CD4-positive, CD25-positive, alpha-beta regulatory T cell (primary cell): ENCODE results near the gene ALDH16A1. TPM values are rescaled to one million over a fixed set of nuclear protein-coding genes. Genes with fewer than 3 reads are reported as not detected.
"Not testable (repeated sequence)": the region's sequence is repeated elsewhere in the genome, so short reads cannot be mapped to it uniquely, and the experiment has no call there.

Experiments
- ATAC-seq, 2 donors: fragments of 150-1000 bp; cut with Tn5 transposase; one replicate each; pipeline ENCODE4 v1.10.0; 2021; ENCODE audit warnings: low read depth in 2 of 2, moderate number of reproducible peaks in 2 of 2, moderate library complexity in 1 of 2
- DNase-seq, 3 donors: peaks; one replicate each; pipeline versions ENCODE4 v3.0.0 to v3.0.0-alpha.2; 2012 to 2022; ENCODE audit warnings: mixed read lengths in 1 of 3
- H3K27ac ChIP-seq: one replicate; pipeline ENCODE4 v1.7.0; 2013; ENCODE audit warnings: mild to moderate bottlenecking, low read length; ENCODE audit not compliant: insufficient read depth, poor library complexity, severe bottlenecking
- H3K27me3 ChIP-seq: one replicate; pipeline ENCODE4 v1.7.0; 2013; ENCODE audit warnings: low read length; ENCODE audit not compliant: control insufficient read depth, insufficient read depth
- H3K36me3 ChIP-seq: one replicate; pipeline ENCODE4 v1.7.0; 2013; ENCODE audit warnings: mild to moderate bottlenecking, low read length, moderate library complexity; ENCODE audit not compliant: control insufficient read depth, insufficient read depth
- H3K4me1 ChIP-seq: 2 replicates; pipeline ENCODE4 v1.7.0; 2013; ENCODE audit warnings: mild to moderate bottlenecking, low read length; ENCODE audit not compliant: insufficient read depth, control insufficient read depth, poor library complexity, severe bottlenecking
- H3K4me3 ChIP-seq: one replicate; pipeline ENCODE4 v1.7.0; 2013; ENCODE audit warnings: low read depth, mild to moderate bottlenecking, low read length, moderate library complexity
- H3K9me3 ChIP-seq, 2 experiments: 1 replicate in 1 of 2; 2 replicates in 1 of 2; pipeline ENCODE4 v1.7.0; 2013; ENCODE audit warnings: low read length in 2 of 2, mild to moderate bottlenecking in 1 of 2, moderate library complexity in 1 of 2; ENCODE audit not compliant: control insufficient read depth in 2 of 2
- H3K27ac Mint-ChIP-seq, 3 donors: one replicate each; pipeline ENCODE4 v1.8.0; 2020 to 2022; ENCODE audit warnings: mild to moderate bottlenecking in 3 of 3, mixed read lengths in 3 of 3, moderate library complexity in 2 of 3
- H3K27me3 Mint-ChIP-seq: one replicate; pipeline ENCODE4 v1.8.0; 2022; ENCODE audit warnings: mild to moderate bottlenecking, mixed read lengths
- H3K36me3 Mint-ChIP-seq: one replicate; pipeline ENCODE4 v1.8.0; 2020; ENCODE audit warnings: mixed read lengths
- H3K4me1 Mint-ChIP-seq, 4 donors: one replicate each; pipeline ENCODE4 v1.8.0; 2020 to 2022; ENCODE audit warnings: mixed read lengths in 4 of 4, mild to moderate bottlenecking in 1 of 4
- H3K4me3 Mint-ChIP-seq, 4 donors: one replicate each; pipeline ENCODE4 v1.8.0; 2020 to 2022; ENCODE audit warnings: mild to moderate bottlenecking in 4 of 4, mixed read lengths in 4 of 4, moderate library complexity in 3 of 4
- H3K9me3 Mint-ChIP-seq, 7 donors: one replicate each; pipeline ENCODE4 v1.8.0; 2020 to 2022; ENCODE audit warnings: mixed read lengths in 7 of 7, mild to moderate bottlenecking in 3 of 7, moderate library complexity in 2 of 7
- polyA plus RNA-seq, 4 donors: library from polyadenylated mRNA; unstranded; fragments of 300-500 nt; fragmentation: Illumina TruSeq; gene quantifications; one replicate each; pipeline ENCODE4 v1.2.3, GENCODE V29; 2021
- total RNA-seq: library from RNA; stranded (reverse); gene quantifications from one replicate; pipeline ENCODE4 v1.2.3, GENCODE V29; 2022

The ALDH16A1 gene
- total and polyA plus RNA-seq, 5 donors from 2014 or later = 32.7 to 47.1 (median 42.2) TPM

GRCh38 chr19:49461130-49461529, 8.1 kb downstream of the ALDH16A1 start:
- DNase-seq, ATAC-seq, H3K27me3 ChIP-seq, H3K27ac ChIP-seq, H3K9me3 ChIP-seq, H3K27me3 Mint-ChIP-seq, H3K4me3 ChIP-seq, H3K4me3 Mint-ChIP-seq, H3K9me3 Mint-ChIP-seq, H3K4me1 ChIP-seq, H3K36me3 Mint-ChIP-seq, H3K27ac Mint-ChIP-seq: not testable (repeated sequence)
- peaks cover 19% of the 10 kb centered on the region for H3K36me3 ChIP-seq
- peaks cover 0 to 12% (median 4%) of the 10 kb centered on the region in 4 donors for H3K4me1 Mint-ChIP-seq

GRCh38 chr19:49461656-49462055, 8.6 kb downstream of the ALDH16A1 start:
- Histone ChIP-seq H3K4me1 (no peaks in the 10 kb centered on the region), H3K9me3 (no peaks in the 10 kb centered on the region), H3K4me3 (no peak overlapping the region), H3K36me3 (peaks cover 16% of the 10 kb centered on the region), H3K27ac (no peak overlapping the region), H3K27me3 (no peaks in the 10 kb centered on the region)
- H3K27ac Mint-ChIP-seq = no peak overlapping the region
- DNase-seq (no peak), ATAC-seq (no peak)
- H3K36me3 Mint-ChIP-seq = peaks cover 8% of the 10 kb centered on the region
- H3K9me3 Mint-ChIP-seq = no peaks in the 10 kb centered on the region
- H3K4me3 Mint-ChIP-seq = no peak overlapping the region
- no peaks in the 10 kb centered on the region for H3K27me3 Mint-ChIP-seq
- peaks cover 0 to 11% (median 3%) of the 10 kb centered on the region in 4 donors for H3K4me1 Mint-ChIP-seq

GRCh38 chr19:49462492-49462891, 9.5 kb downstream of the ALDH16A1 start:
- ATAC-seq (no peak), DNase-seq (no peak)
- H3K4me3 Mint-ChIP-seq = no peak overlapping the region
- Histone ChIP-seq H3K4me3 (no peak overlapping the region), H3K27me3 (no peaks in the 10 kb centered on the region), H3K27ac (no peak overlapping the region), H3K36me3 (peaks cover 19% of the 10 kb centered on the region), H3K9me3 (no peaks in the 10 kb centered on the region), H3K4me1 (no peaks in the 10 kb centered on the region)
- H3K27me3 Mint-ChIP-seq = no peaks in the 10 kb centered on the region
- H3K9me3 Mint-ChIP-seq = no peaks in the 10 kb centered on the region
- H3K36me3 Mint-ChIP-seq = peaks cover 4% of the 10 kb centered on the region
- H3K27ac Mint-ChIP-seq = peak overlapping the region in 2 of 3 donors; percentile 48 to 59
- H3K4me1 Mint-ChIP-seq = peaks cover 0 to 12% (median 3%) of the 10 kb centered on the region in 4 donors

GRCh38 chr19:49463960-49464740, 11.1 kb downstream of the ALDH16A1 start:
- ATAC-seq = no peak
- peaks cover 14% of the 10 kb centered on the region for H3K4me1 ChIP-seq
- H3K27ac Mint-ChIP-seq = peak overlapping the region in 2 of 3 donors; percentile 24 to 42
- peaks cover 8% of the 10 kb centered on the region for H3K36me3 Mint-ChIP-seq
- no peaks in the 10 kb centered on the region for H3K9me3 ChIP-seq
- H3K36me3 ChIP-seq = peaks cover 16% of the 10 kb centered on the region
- DNase-seq = no peak
- no peak overlapping the region for H3K27ac ChIP-seq
- no peaks in the 10 kb centered on the region for H3K27me3 ChIP-seq
- H3K4me3 ChIP-seq = no peak overlapping the region
- peaks cover 0 to 20% (median 6%) of the 10 kb centered on the region in 4 donors for H3K4me1 Mint-ChIP-seq
- peaks cover 3% of the 10 kb centered on the region for H3K27me3 Mint-ChIP-seq
- no peaks in the 10 kb centered on the region for H3K9me3 Mint-ChIP-seq
- H3K4me3 Mint-ChIP-seq = no peak overlapping the region

- DNase-seq = no peak
- H3K9me3 Mint-ChIP-seq = peaks cover 0 to 1% (median 0%) of the 10 kb centered on the region in 7 donors
These were observed 12.3 kb downstream of the ALDH16A1 start for GRCh38 chr19:49465371-49465770.

GRCh38 chr19:49468199-49468598, 15.2 kb downstream of the ALDH16A1 start:
- H3K4me3 Mint-ChIP-seq = peak overlapping the region in 1 of 4 donors; percentile 84
- Histone ChIP-seq H3K9me3 (no peaks in the 10 kb centered on the region), H3K27ac (peak overlapping the region; percentile 96), H3K36me3 (peaks cover 5% of the 10 kb centered on the region), H3K27me3 (no peaks in the 10 kb centered on the region), H3K4me3 (no peak overlapping the region), H3K4me1 (peaks cover 51% of the 10 kb centered on the region)
- DNase-seq = no peak
- H3K4me1 Mint-ChIP-seq = peaks cover 0 to 48% (median 29%) of the 10 kb centered on the region in 4 donors
- H3K27me3 Mint-ChIP-seq = peaks cover 9% of the 10 kb centered on the region
- H3K27ac Mint-ChIP-seq = peak overlapping the region; percentile 99 to 100 (median 99)
- H3K9me3 Mint-ChIP-seq = peaks cover 0 to 1% (median 0%) of the 10 kb centered on the region in 7 donors
- peaks cover 4% of the 10 kb centered on the region for H3K36me3 Mint-ChIP-seq
- no peak for ATAC-seq

More at GRCh38 chr19:49465371-49465770, 12.3 kb downstream of the ALDH16A1 start:
- no peaks in the 10 kb centered on the region for H3K27me3 ChIP-seq
- H3K27ac ChIP-seq = no peak overlapping the region
- peaks cover 8% of the 10 kb centered on the region for H3K27me3 Mint-ChIP-seq
- ATAC-seq = no peak
- peaks cover 4% of the 10 kb centered on the region for H3K36me3 Mint-ChIP-seq
- peaks cover 5% of the 10 kb centered on the region for H3K36me3 ChIP-seq
- H3K9me3 ChIP-seq = no peaks in the 10 kb centered on the region
- peak overlapping the region; percentile 42 to 96 (median 91) for H3K27ac Mint-ChIP-seq
- no peak overlapping the region for H3K4me3 ChIP-seq
- peaks cover 25% of the 10 kb centered on the region for H3K4me1 ChIP-seq
- no peak overlapping the region for H3K4me3 Mint-ChIP-seq
- peaks cover 0 to 30% (median 14%) of the 10 kb centered on the region in 4 donors for H3K4me1 Mint-ChIP-seq

GRCh38 chr19:49468746-49469447, 15.9 kb downstream of the ALDH16A1 start:
- Mint-ChIP-seq H3K4me3 (peak overlapping the region; percentile 78 to 89 (median 84)), H3K27ac (peak overlapping the region; percentile 99 to 100 (median 99)), H3K27me3 (peaks cover 9% of the 10 kb centered on the region), H3K4me1 (peaks cover 0 to 54% (median 32%) of the 10 kb centered on the region in 4 donors), H3K36me3 (peaks cover 4% of the 10 kb centered on the region), H3K9me3 (peaks cover 0 to 1% (median 0%) of the 10 kb centered on the region in 7 donors)
- Histone ChIP-seq H3K4me1 (peaks cover 58% of the 10 kb centered on the region), H3K4me3 (no peak overlapping the region), H3K27ac (peak overlapping the region; percentile 96), H3K9me3 (no peaks in the 10 kb centered on the region), H3K27me3 (no peaks in the 10 kb centered on the region), H3K36me3 (peaks cover 5% of the 10 kb centered on the region)
- ATAC-seq (peak; percentile 87 to 88), DNase-seq (peak; percentile 88 to 99 (median 95))
